B cell (primary cell): ENCODE measurements around the gene TLL2. TPM values are rescaled to one million over a fixed set of nuclear protein-coding genes. Genes with fewer than 3 reads are reported as not detected.

ENCODE experiments used
- ATAC-seq: fragments of 200-7000 bp; cut with Tn5 transposase; one replicate; pipeline ENCODE4 v1.10.0; 2021; ENCODE audit warnings: low read depth, mild to moderate bottlenecking, moderate number of reproducible peaks, moderate library complexity
- CTCF ChIA-PET: fragments of 350-600 bp; sonication (Branson Sonifier 250); formaldehyde crosslinking; loops from one replicate; lab custom pipeline; 2021; ENCODE audit warnings: antibody characterized with exemption, inconsistent platforms; lab: Charles Lee
- POLR2A ChIA-PET: fragments of 350-600 bp; sonication (Branson Sonifier 250); formaldehyde crosslinking; loops from one replicate; lab custom pipeline; 2021; ENCODE audit warnings: antibody characterized with exemption; lab: Charles Lee
- DNase-seq: peaks from one replicate; pipeline ENCODE4 v3.0.0; 2013
- H2AFZ ChIP-seq: 2 replicates; pipeline ENCODE4 v1.6.1; 2012; ENCODE audit warnings: mild to moderate bottlenecking, low read depth, low read length; ENCODE audit not compliant: insufficient read depth, poor library complexity, severe bottlenecking
- H3K27ac ChIP-seq, 2 donors: 1 replicate in 1 of 2; 2 replicates in 1 of 2; pipeline ENCODE4 v1.5.1; 2012 to 2013; ENCODE audit warnings: low read length in 2 of 2, mild to moderate bottlenecking in 2 of 2, moderate library complexity in 1 of 2
- H3K27me3 ChIP-seq, 4 experiments: fragments of 200-600 bp in 1 of 4; sonication (generic) in 1 of 4; replicated peaks in 1 of 4; 1 replicate in 2 of 4; 2 replicates in 2 of 4; pipeline versions ENCODE4 v1.6.1 to v1.7.0; 2013 to 2016; ENCODE audit warnings: low read length in 3 of 4, mild to moderate bottlenecking in 2 of 4, mixed read lengths in 1 of 4, moderate library complexity in 1 of 4; ENCODE audit not compliant: insufficient read depth in 4 of 4, control insufficient read depth in 3 of 4; ENCODE audit errors: control extremely low read depth in 1 of 4
- H3K36me3 ChIP-seq, 2 experiments: replicated peaks in 1 of 2; 1 replicate in 1 of 2; 2 replicates in 1 of 2; pipeline versions ENCODE4 v1.6.1 to v1.7.1; 2013; ENCODE audit warnings: low read length in 1 of 2; ENCODE audit not compliant: insufficient read depth in 2 of 2, control insufficient read depth in 1 of 2; ENCODE audit errors: control extremely low read depth in 1 of 2, extremely low read depth in 1 of 2
- H3K4me1 ChIP-seq, 2 donors: fragments of 200-600 bp in 1 of 2; sonication (generic) in 1 of 2; 1 replicate in 1 of 2; 2 replicates in 1 of 2; pipeline versions ENCODE4 v1.5.1 to v1.6.1; 2013 to 2017; ENCODE audit warnings: low read length in 2 of 2; ENCODE audit not compliant: control insufficient read depth in 2 of 2, insufficient read depth in 2 of 2
- H3K4me2 ChIP-seq: replicated peaks from 2 replicates; pipeline ENCODE3; 2012; ENCODE audit warnings: mild to moderate bottlenecking, low read depth, low read length; ENCODE audit not compliant: poor library complexity, severe bottlenecking
- H3K4me3 ChIP-seq, 5 experiments: fragments of 200-600 bp in 1 of 5; sonication (generic) in 1 of 5; 1 replicate in 3 of 5; 2 replicates in 2 of 5; pipeline versions ENCODE4 v1.5.1 to v1.7.0; 2011 to 2016; ENCODE audit warnings: low read length in 4 of 5, mild to moderate bottlenecking in 4 of 5, low read depth in 2 of 5, control low read depth in 1 of 5, moderate library complexity in 1 of 5; ENCODE audit not compliant: insufficient read depth in 1 of 5; ENCODE audit errors: control extremely low read depth in 1 of 5, extremely low read depth in 1 of 5
- H3K79me2 ChIP-seq: fragments of 200-600 bp; sonication (generic); one replicate; pipeline ENCODE4 v1.6.0; 2016; ENCODE audit warnings: low read length; ENCODE audit not compliant: control insufficient read depth, insufficient read depth
- H3K9ac ChIP-seq: fragments of 200-600 bp; sonication (generic); 2 replicates; pipeline ENCODE4 v1.6.1; 2017; ENCODE audit warnings: mild to moderate bottlenecking, low read length, moderate library complexity
- H3K9me3 ChIP-seq, 3 donors: one replicate each; pipeline versions ENCODE4 v1.6.1 to v1.7.1; 2013; ENCODE audit warnings: low read length in 2 of 3; ENCODE audit not compliant: control insufficient read depth in 2 of 3, insufficient read depth in 1 of 3; ENCODE audit errors: control extremely low read depth in 1 of 3
- H4K20me1 ChIP-seq: 2 replicates; pipeline ENCODE4 v1.6.0; 2012; ENCODE audit warnings: mild to moderate bottlenecking, low read length; ENCODE audit not compliant: insufficient read depth, control insufficient read depth, poor library complexity, severe bottlenecking
- H3K27ac Mint-ChIP-seq: one replicate; pipeline ENCODE4 v1.8.0; 2021; ENCODE audit warnings: mixed read lengths
- H3K27me3 Mint-ChIP-seq: one replicate; pipeline ENCODE4 v1.8.0; 2021; ENCODE audit warnings: mixed read lengths
- H3K4me1 Mint-ChIP-seq: one replicate; pipeline ENCODE4 v1.8.0; 2021; ENCODE audit warnings: mixed read lengths
- H3K4me3 Mint-ChIP-seq: one replicate; pipeline ENCODE4 v1.8.0; 2021; ENCODE audit warnings: mixed read lengths
- H3K9me3 Mint-ChIP-seq: one replicate; pipeline ENCODE4 v1.8.0; 2022; ENCODE audit warnings: mixed read lengths; ENCODE audit not compliant: insufficient read depth
- EZH2 ChIP-seq: IDR thresholded peaks from 2 replicates; pipeline ENCODE4 v1.6.1; 2012; ENCODE audit warnings: borderline replicate concordance, low read depth, mild to moderate bottlenecking, moderate library complexity, low read length; ENCODE audit not compliant: insufficient read depth, poor library complexity, severe bottlenecking
- WGBS: methylation state at CpG from one replicate; pipeline ENCODE4 v1.1.5; 2013; ENCODE audit warnings: missing lambda C conversion rate; ENCODE audit not compliant: insufficient coverage; 5-methylcytosine and 5-hydroxymethylcytosine counted together
- intact Hi-C: fragments of 100-400 bp; cut with micrococcal nuclease; formaldehyde crosslinking; loops from one replicate; pipeline ENCODE4 v1.10.0; 2022
- polyA plus RNA-seq: library from polyadenylated mRNA; depleted of rRNA; stranded (reverse); fragments of >200 nt; gene quantifications from 2 replicates; pipeline ENCODE4 v1.2.3, GENCODE V29; 2012
- total RNA-seq, 2 donors: library from RNA; stranded (reverse); fragments of 120-200 nt in 1 of 2; gene quantifications; 1 replicate in 1 of 2; 2 replicates in 1 of 2; pipeline versions ENCODE4 v1.2.3 to v1.2.4, GENCODE V29; 2013 to 2022
- TF ChIP-seq, protein P1 (sequence below): fragments of 200-600 bp; IDR thresholded peaks from one replicate; pipeline ENCODE4 v1.8.0; 2022; ENCODE audit warnings: antibody characterized with exemption, mild to moderate bottlenecking

TLL2 gene
- total and polyA plus RNA-seq, 2 donors (not counting 1 experiment from before 2014, with no cell fraction given) = 0.13 to 0.47 TPM

DNA sequence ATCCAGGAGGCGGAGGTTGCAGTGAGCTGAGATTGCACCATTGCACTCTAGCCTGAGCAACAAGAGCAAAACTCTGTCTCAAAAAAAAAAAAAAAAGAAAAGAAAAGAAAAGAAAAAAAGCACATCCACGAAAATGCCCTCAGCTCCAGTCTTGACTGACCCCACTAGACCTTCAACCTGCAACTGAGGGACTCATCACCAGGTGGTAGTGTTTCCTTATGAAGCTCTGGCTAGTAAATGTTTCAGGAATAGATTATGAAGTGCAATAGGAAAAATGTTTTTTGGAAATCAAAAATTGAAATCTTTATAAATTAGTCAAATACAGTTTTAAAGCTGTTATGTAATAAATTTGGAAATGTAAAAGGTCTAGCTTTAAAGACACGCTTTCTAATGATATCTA, 22.4 kb downstream of the TLL2 start:
- no peak overlapping the region for H3K27ac Mint-ChIP-seq
- CTCF ChIA-PET = interaction anchor here (1.6 to 2.2 kb wide), 3 partner anchors 23 to 719 kb away, joined by 4 to 8 read pairs (median 6); partner anchors contain the start of gene TLL2

DNA sequence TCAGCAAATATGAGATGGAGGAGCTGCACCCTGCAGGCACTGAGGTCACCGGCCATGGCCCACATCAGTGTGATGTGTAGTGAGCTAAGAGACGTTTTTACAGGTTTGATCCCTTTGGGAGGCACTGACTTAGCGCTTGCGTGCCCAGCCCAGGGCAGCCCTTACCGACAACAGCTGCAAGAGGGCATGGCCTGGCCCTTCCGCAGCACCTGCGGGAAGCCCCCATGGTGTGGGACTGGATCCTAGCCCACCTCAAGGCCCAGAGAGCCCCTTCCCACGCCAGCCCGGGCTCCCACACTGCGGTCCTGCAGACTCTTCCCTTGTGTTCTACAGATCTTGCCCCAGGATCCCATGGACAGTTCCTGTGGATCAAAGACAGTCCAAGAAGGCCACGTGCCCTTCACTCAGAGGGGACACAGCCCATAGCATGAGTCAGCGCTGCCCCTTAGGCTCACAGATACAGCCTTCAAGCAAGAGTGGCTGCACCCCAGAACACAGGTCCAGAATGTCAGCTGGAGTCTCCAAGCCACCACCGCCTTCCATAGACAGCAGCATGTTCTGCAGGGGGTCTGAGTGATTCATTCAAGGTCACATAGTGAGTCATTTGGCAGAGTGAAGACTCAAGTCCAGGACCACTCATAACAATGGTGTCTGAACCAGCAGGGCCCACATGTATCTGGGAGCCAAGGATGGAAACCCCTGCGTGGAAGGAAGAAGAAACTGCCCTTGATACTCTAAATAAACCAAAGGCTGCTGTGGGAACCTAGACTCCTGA, 25.4 kb downstream of the TLL2 start:
- no peak for DNase-seq
- ATAC-seq = no peak
- H3K4me2 ChIP-seq = no peak overlapping the region
- H3K9me3 Mint-ChIP-seq = no peaks in the 10 kb centered on the region
- no peak overlapping the region for H3K27ac ChIP-seq
- no peaks in the 10 kb centered on the region for H3K9me3 ChIP-seq
- H3K27me3 ChIP-seq = peaks cover 0 to 3% (median 0%) of the 10 kb centered on the region in 4 experiments
- ChIA-PET CTCF (no interaction called here), POLR2A (no interaction called here)
- H3K4me1 ChIP-seq = no peaks in the 10 kb centered on the region
- TF ChIP-seq, protein P1, sequence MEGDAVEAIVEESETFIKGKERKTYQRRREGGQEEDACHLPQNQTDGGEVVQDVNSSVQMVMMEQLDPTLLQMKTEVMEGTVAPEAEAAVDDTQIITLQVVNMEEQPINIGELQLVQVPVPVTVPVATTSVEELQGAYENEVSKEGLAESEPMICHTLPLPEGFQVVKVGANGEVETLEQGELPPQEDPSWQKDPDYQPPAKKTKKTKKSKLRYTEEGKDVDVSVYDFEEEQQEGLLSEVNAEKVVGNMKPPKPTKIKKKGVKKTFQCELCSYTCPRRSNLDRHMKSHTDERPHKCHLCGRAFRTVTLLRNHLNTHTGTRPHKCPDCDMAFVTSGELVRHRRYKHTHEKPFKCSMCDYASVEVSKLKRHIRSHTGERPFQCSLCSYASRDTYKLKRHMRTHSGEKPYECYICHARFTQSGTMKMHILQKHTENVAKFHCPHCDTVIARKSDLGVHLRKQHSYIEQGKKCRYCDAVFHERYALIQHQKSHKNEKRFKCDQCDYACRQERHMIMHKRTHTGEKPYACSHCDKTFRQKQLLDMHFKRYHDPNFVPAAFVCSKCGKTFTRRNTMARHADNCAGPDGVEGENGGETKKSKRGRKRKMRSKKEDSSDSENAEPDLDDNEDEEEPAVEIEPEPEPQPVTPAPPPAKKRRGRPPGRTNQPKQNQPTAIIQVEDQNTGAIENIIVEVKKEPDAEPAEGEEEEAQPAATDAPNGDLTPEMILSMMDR = no peak
- TF ChIP-seq EZH2 = no peak
- H3K4me3 Mint-ChIP-seq = no peak overlapping the region
- no peaks in the 10 kb centered on the region for H3K79me2 ChIP-seq
- no peak overlapping the region for H2AFZ ChIP-seq
- no peaks in the 10 kb centered on the region for H3K36me3 ChIP-seq
- H3K27me3 Mint-ChIP-seq = peaks cover 25% of the 10 kb centered on the region
- no peaks in the 10 kb centered on the region for H3K4me1 Mint-ChIP-seq
- no peaks in the 10 kb centered on the region for H4K20me1 ChIP-seq
- no peak overlapping the region for H3K4me3 ChIP-seq
- intact Hi-C loops = no loop called here
- H3K27ac Mint-ChIP-seq = no peak overlapping the region
- WGBS = 93% methylated on average over 13 of the region's 14 CpGs
- no peak overlapping the region for H3K9ac ChIP-seq

More for the DNA sequence above, 22.4 kb downstream of the TLL2 start:
- H3K4me1 Mint-ChIP-seq = no peaks in the 10 kb centered on the region
- Histone ChIP-seq H3K4me1 (no peaks in the 10 kb centered on the region), H3K36me3 (no peaks in the 10 kb centered on the region), H3K79me2 (no peaks in the 10 kb centered on the region), H3K9me3 (no peaks in the 10 kb centered on the region), H3K4me2 (no peak overlapping the region), H2AFZ (no peak overlapping the region), H3K27ac (no peak overlapping the region), H4K20me1 (no peaks in the 10 kb centered on the region), H3K27me3 (peaks cover 0 to 3% (median 0%) of the 10 kb centered on the region in 4 experiments), H3K9ac (no peak overlapping the region), H3K4me3 (no peak overlapping the region)
- no peaks in the 10 kb centered on the region for H3K9me3 Mint-ChIP-seq
- POLR2A ChIA-PET = no interaction called here
- intact Hi-C loops = no loop called here
- peaks cover 16% of the 10 kb centered on the region for H3K27me3 Mint-ChIP-seq
- 100% methylated on average over 1 of the region's 3 CpGs for WGBS
- no peak for TF ChIP-seq EZH2
- TF ChIP-seq, protein P1 = no peak
- ATAC-seq (no peak), DNase-seq (no peak)
- no peak overlapping the region for H3K4me3 Mint-ChIP-seq
